SH-SY5Y (cell line): ENCODE measurements around the gene GPC5.

Source experiments
- GATA2 ChIP-seq: IDR thresholded peaks from 2 replicates; pipeline ENCODE4 v1.6.1; 2011; ENCODE audit warnings: mild to moderate bottlenecking, low read depth, low read length
- GATA3 ChIP-seq: IDR thresholded peaks from 2 replicates; pipeline ENCODE4 v1.6.1; 2011; ENCODE audit warnings: low read depth, mild to moderate bottlenecking, low read length, moderate library complexity

GPC5 gene

GRCh38 chr13:91882918-91883317 lies 484.5 kb downstream of the GPC5 start:
- TF ChIP-seq GATA3 (no peak), GATA2 (no peak)

GRCh38 chr13:91889641-91890040 lies 491.2 kb downstream of the GPC5 start:
- TF ChIP-seq GATA2 (no peak), GATA3 (no peak)

GRCh38 chr13:91891141-91891540 lies 492.7 kb downstream of the GPC5 start:
- TF ChIP-seq GATA2 (no peak), GATA3 (no peak)

- TF ChIP-seq GATA3 (no peak), GATA2 (no peak)
Observed at GRCh38 chr13:91893040-91893439, 494.6 kb downstream of the GPC5 start.

GRCh38 chr13:91894316-91894715 lies 495.9 kb downstream of the GPC5 start:
- no peak for TF ChIP-seq GATA2
- no peak for TF ChIP-seq GATA3

- TF ChIP-seq GATA3: no peak
- TF ChIP-seq GATA2: no peak
Observed at GRCh38 chr13:91896547-91896946, 498.1 kb downstream of the GPC5 start.

GRCh38 chr13:91902291-91902690 lies 503.9 kb downstream of the GPC5 start:
- TF ChIP-seq GATA2 (no peak), GATA3 (no peak)

GRCh38 chr13:91904005-91904404 lies 505.6 kb downstream of the GPC5 start:
- no peak for TF ChIP-seq GATA2
- TF ChIP-seq GATA3: no peak

GRCh38 chr13:91904597-91904996 lies 506.2 kb downstream of the GPC5 start:
- TF ChIP-seq GATA2 (no peak), GATA3 (no peak)

- TF ChIP-seq GATA2 (no peak), GATA3 (no peak)
Observed at GRCh38 chr13:91907398-91907797, 509.0 kb downstream of the GPC5 start.

- TF ChIP-seq GATA2: no peak
- TF ChIP-seq GATA3: no peak
Observed at GRCh38 chr13:91909617-91910016, 511.2 kb downstream of the GPC5 start.

- TF ChIP-seq GATA3 (no peak), GATA2 (no peak)
Observed at GRCh38 chr13:91922969-91923592, 524.7 kb downstream of the GPC5 start.

GRCh38 chr13:91930687-91931086 lies 532.3 kb downstream of the GPC5 start:
- TF ChIP-seq GATA3 (no peak), GATA2 (no peak)

GRCh38 chr13:91934354-91934753 lies 535.9 kb downstream of the GPC5 start:
- TF ChIP-seq GATA2: no peak
- no peak for TF ChIP-seq GATA3

GRCh38 chr13:91946498-91947070 lies 548.2 kb downstream of the GPC5 start:
- TF ChIP-seq GATA2: no peak
- TF ChIP-seq GATA3: no peak
